HepG2 (cell line): Measurements from ENCODE around the gene TMEM176A. TPM values are rescaled to one million over a fixed set of nuclear protein-coding genes. Genes with fewer than 3 reads are reported as not detected.

Experiments used
- ATAC-seq: fragments of 200-7000 bp; cut with Tn5 transposase; 3 replicates; pipeline ENCODE4 v1.9.1; 2020; ENCODE audit warnings: mild to moderate bottlenecking, moderate library complexity
- BruUV-seq: library from RNA; stranded (reverse); fragments of 400-500 nt; replicated peaks from 2 replicates; lab custom pipeline; 2021; lab: Mats Ljungman, UMichigan
- CTCF ChIA-PET: fragments of 300-600 bp; formaldehyde crosslinking; extraction: SDS; loops from one replicate; lab custom pipeline; 2021; ENCODE audit warnings: low total read pairs, inconsistent platforms, low intra/inter-chr PET ratio; lab: Yijun Ruan, JAX
- POLR2A ChIA-PET: fragments of 350-600 bp; sonication (Branson Sonifier 250); formaldehyde crosslinking; loops from one replicate; lab custom pipeline; 2020; ENCODE audit warnings: antibody characterized with exemption, inconsistent platforms; lab: Yijun Ruan, JAX
- DNase-seq: peaks from one replicate; pipeline ENCODE4 v3.0.0-alpha.2; 2015; ENCODE audit warnings: low spot score
- FAIRE-seq: peaks from 3 replicates; lab custom pipeline; 2011; peaks lifted over from hg19 to GRCh38; lab: Jason Lieb, UNC
- H2AFZ ChIP-seq: one replicate; pipeline ENCODE4 v1.6.1; 2011; ENCODE audit warnings: low read length, inconsistent platforms
- H3K27ac ChIP-seq: fragments of 300-600 bp; 3 replicates; pipeline ENCODE4 v1.8.0; 2011; ENCODE audit warnings: mixed run types, mild to moderate bottlenecking, mixed read lengths, low read length, inconsistent platforms; ENCODE audit not compliant: insufficient read depth; ENCODE audit errors: extremely low read length
- H3K27me3 ChIP-seq, 2 experiments: fragments of 200-600 bp in 1 of 2; 2 replicates in 1 of 2; 3 replicates in 1 of 2; pipeline versions ENCODE4 v1.6.0 to v1.8.0; 2011; ENCODE audit warnings: low read length in 2 of 2, mild to moderate bottlenecking in 2 of 2, moderate library complexity in 2 of 2, inconsistent platforms in 1 of 2; ENCODE audit not compliant: insufficient read depth in 2 of 2, control insufficient read depth in 1 of 2
- H3K36me3 ChIP-seq, 2 experiments: fragments of 200-600 bp in 1 of 2; replicated peaks in 1 of 2; 2 replicates in 1 of 2; 3 replicates in 1 of 2; pipeline versions ENCODE4 v1.5.1 to v1.8.0; 2011; ENCODE audit warnings: low read length in 2 of 2, inconsistent platforms in 1 of 2; ENCODE audit not compliant: insufficient read depth in 2 of 2, control insufficient read depth in 1 of 2
- H3K4me1 ChIP-seq: 2 replicates; pipeline ENCODE4 v1.5.1; 2012; ENCODE audit warnings: low read length, inconsistent platforms; ENCODE audit not compliant: insufficient read depth
- H3K4me2 ChIP-seq: 2 replicates; pipeline ENCODE4 v1.6.0; 2011; ENCODE audit warnings: low read depth, low read length, inconsistent platforms
- H3K4me3 ChIP-seq, 3 experiments: fragments of 200-600 bp in 1 of 3; sonication (generic), shearing (Covaris generic) in 1 of 3; replicated peaks in 1 of 3; 2 replicates each; pipeline ENCODE4 v1.5.1; 2011 to 2016; ENCODE audit warnings: low read length in 3 of 3, inconsistent platforms in 2 of 3, low read depth in 2 of 3, mild to moderate bottlenecking in 2 of 3, control low read depth in 1 of 3, mixed read lengths in 1 of 3; ENCODE audit not compliant: insufficient read depth in 1 of 3
- H3K79me2 ChIP-seq: one replicate; pipeline ENCODE4 v1.6.1; 2011; ENCODE audit warnings: low read length, inconsistent platforms; ENCODE audit not compliant: insufficient read depth
- H3K9ac ChIP-seq: 2 replicates; pipeline ENCODE4 v1.6.0; 2011; ENCODE audit warnings: mild to moderate bottlenecking, low read depth, low read length, inconsistent platforms; ENCODE audit not compliant: insufficient read depth
- H3K9me3 ChIP-seq: 2 replicates; pipeline ENCODE4 v1.5.1; 2012; ENCODE audit warnings: mild to moderate bottlenecking, low read length
- H4K20me1 ChIP-seq: 2 replicates; pipeline ENCODE4 v1.6.0; 2011; ENCODE audit warnings: inconsistent platforms, mild to moderate bottlenecking, low read length, moderate library complexity; ENCODE audit not compliant: insufficient read depth
- ATF1 ChIP-seq: IDR thresholded peaks from 2 replicates; pipeline ENCODE4 v1.6.1; 2016; ENCODE audit warnings: mild to moderate bottlenecking, control low read depth
- BHLHE40 ChIP-seq: IDR thresholded peaks from 2 replicates; pipeline ENCODE4 v1.6.1; 2011; ENCODE audit warnings: low read length, improper control_type of control experiment
- DMTF1 ChIP-seq: sonication (generic); formaldehyde crosslinking; IDR thresholded peaks from 2 replicates; pipeline ENCODE4 v1.4.0; 2020; ENCODE audit warnings: mild to moderate bottlenecking, missing genetic modification reagents
- GFI1 ChIP-seq: sonication (generic); formaldehyde crosslinking; IDR thresholded peaks from 2 replicates; pipeline ENCODE4 v1.5.0; 2020; ENCODE audit warnings: missing genetic modification reagents, mild to moderate bottlenecking, borderline replicate concordance
- HMGA1 ChIP-seq: sonication (generic); formaldehyde crosslinking; conservative IDR thresholded peaks from 2 replicates; pipeline ENCODE4 v1.4.0; 2020; ENCODE audit warnings: missing genetic modification reagents
- KAT8 ChIP-seq: IDR thresholded peaks from 2 replicates; pipeline ENCODE4 v1.6.1; 2016; ENCODE audit warnings: missing genetic modification reagents, missing compliant biosample characterization
- KLF15 ChIP-seq: sonication (generic); formaldehyde crosslinking; IDR thresholded peaks from 2 replicates; pipeline ENCODE4 v1.8.1; 2023; ENCODE audit warnings: borderline replicate concordance, mild to moderate bottlenecking, inconsistent platforms, missing genetic modification reagents, mixed read lengths
- NBN ChIP-seq: fragments of 450-650 bp; conservative IDR thresholded peaks from 2 replicates; pipeline ENCODE4 v1.6.1; 2017
- NR2F2 ChIP-seq: IDR thresholded peaks from 2 replicates; pipeline ENCODE4 v1.6.1; 2012; ENCODE audit warnings: low read depth, inconsistent platforms, borderline replicate concordance
- NRL ChIP-seq: sonication (generic); formaldehyde crosslinking; IDR thresholded peaks from 2 replicates; pipeline ENCODE4 v1.5.0; 2020; ENCODE audit warnings: missing genetic modification reagents, mild to moderate bottlenecking, moderate library complexity, borderline replicate concordance
- RBM39 ChIP-seq: fragments of 200-400 bp; formaldehyde crosslinking; IDR thresholded peaks from one replicate; pipeline ENCODE4 v1.6.1; 2018; ENCODE audit warnings: antibody characterized with exemption, mild to moderate bottlenecking, low read depth, low read length; ENCODE audit not compliant: poor library complexity, severe bottlenecking
- SMAD1 ChIP-seq: sonication (generic); formaldehyde crosslinking; IDR thresholded peaks from 2 replicates; pipeline ENCODE4 v1.4.0; 2020; ENCODE audit warnings: missing genetic modification reagents, low read depth, mild to moderate bottlenecking, borderline replicate concordance
- TFE3 ChIP-seq: IDR thresholded peaks from 2 replicates; pipeline ENCODE4 v1.6.1; 2016
- YEATS4 ChIP-seq: sonication (generic); formaldehyde crosslinking; IDR thresholded peaks from 2 replicates; pipeline ENCODE4 v1.4.0; 2020; ENCODE audit warnings: missing genetic modification reagents, borderline replicate concordance
- ZNF12 ChIP-seq: sonication (generic); formaldehyde crosslinking; IDR thresholded peaks from 2 replicates; pipeline ENCODE4 v1.5.0; 2020; ENCODE audit warnings: missing genetic modification reagents
- ZNF253 ChIP-seq: sonication (generic); formaldehyde crosslinking; IDR thresholded peaks from 2 replicates; pipeline ENCODE4 v1.8.0; 2022; ENCODE audit warnings: mild to moderate bottlenecking, missing genetic modification reagents, borderline replicate concordance
- ZNF33B ChIP-seq: sonication (generic); formaldehyde crosslinking; IDR thresholded peaks from 2 replicates; pipeline ENCODE4 v1.5.1; 2020; ENCODE audit warnings: mild to moderate bottlenecking, missing genetic modification reagents
- ZNF34 ChIP-seq: sonication (generic); formaldehyde crosslinking; IDR thresholded peaks from 2 replicates; pipeline ENCODE4 v1.4.0; 2020; ENCODE audit warnings: mild to moderate bottlenecking, missing genetic modification reagents, borderline replicate concordance
- ZNF614 ChIP-seq: IDR thresholded peaks from 2 replicates; pipeline ENCODE4 v1.6.1; 2018; ENCODE audit warnings: missing biosample characterization, missing genetic modification reagents, inconsistent platforms, borderline replicate concordance
- WGBS: methylation state at CpG from one replicate; pipeline ENCODE4 v1.1.6; 2017; ENCODE audit warnings: low lambda C conversion rate; 5-methylcytosine and 5-hydroxymethylcytosine counted together
- in situ Hi-C: cut with HindIII; loops from 2 replicates; pipeline ENCODE4 v1.10.0; 2017; ENCODE audit warnings: low pct_unique_long_range_greater_than_20kb; ENCODE audit not compliant: extremely low pct_ligation_motif_present
- intact Hi-C: fragments of 100-400 bp; cut with micrococcal nuclease; formaldehyde crosslinking; loops from one replicate; pipeline ENCODE4 v1.10.0; 2022; ENCODE audit not compliant: unreplicated experiment
- polyA plus RNA-seq, 8 experiments: library from polyadenylated mRNA; depleted of rRNA in 3 of 8; stranded (reverse) in 7 of 8; unstranded in 1 of 8; fragments of >200 nt; fragmentation: Illumina TruSeq in 4 of 8; extraction: Trizol in 4 of 8; gene quantifications; 2 replicates each; pipeline versions ENCODE4 v1.2.1 to v1.2.3, GENCODE V29; 2011 to 2016; ENCODE audit warnings: low read depth in 4 of 8, missing spikeins in 1 of 8, mixed read lengths in 1 of 8; ENCODE audit not compliant: insufficient read depth in 1 of 8
- total RNA-seq, 5 experiments: library from RNA; depleted of rRNA; stranded (reverse); fragments of >200 nt; fragmentation: Illumina TruSeq; extraction: Trizol; gene quantifications; 2 replicates each; pipeline ENCODE4 v1.2.3, GENCODE V29; 2016; ENCODE audit warnings: low read depth in 1 of 5
- TF ChIP-seq, protein P1 (sequence below): sonication (generic); formaldehyde crosslinking; IDR thresholded peaks from 2 replicates; pipeline ENCODE4 v1.8.0; 2023; ENCODE audit warnings: mild to moderate bottlenecking, missing genetic modification reagents
- TF ChIP-seq, protein P2 (sequence below): IDR thresholded peaks from 2 replicates; pipeline ENCODE4 v1.6.1; 2016

Gene TMEM176A
- total and polyA plus RNA-seq, 2 of the 13 experiments (the other 11 are each of a cell fraction or from before 2014, with no cell fraction given) = not detected

- no peak for TF ChIP-seq ZNF614 (CRISPR knock-in tag)
- TF ChIP-seq NR2F2 = no peak
- no peak for TF ChIP-seq KAT8 (CRISPR knock-in tag)
- no peak for TF ChIP-seq ATF1
- TF ChIP-seq DMTF1 (CRISPR knock-in tag) = no peak
- no peak for TF ChIP-seq KLF15 (CRISPR knock-in tag)
- no peak for TF ChIP-seq GFI1 (CRISPR knock-in tag)
- TF ChIP-seq SMAD1 = no peak
- TF ChIP-seq NBN = no peak
Measured at GRCh38 chr7:150806454-150806853, 5.9 kb downstream of the TMEM176A start (continued).

- no peaks in the 10 kb centered on the region for H4K20me1 ChIP-seq
- H3K4me1 ChIP-seq = peaks cover 19% of the 10 kb centered on the region
- no peaks in the 10 kb centered on the region for H3K36me3 ChIP-seq
- no peak overlapping the region for H3K4me3 ChIP-seq
- H3K9ac ChIP-seq = no peak overlapping the region
- no peak overlapping the region for H2AFZ ChIP-seq
- H3K4me2 ChIP-seq = no peak overlapping the region
- no TSS peak for BruUV-seq
- ChIA-PET POLR2A (no interaction called here), CTCF (no interaction called here)
- ATAC-seq (no peak), DNase-seq (peak; percentile 11), FAIRE-seq (no peak)
- in situ Hi-C loops (no loop called here), intact Hi-C loops (no loop called here)
- no peak overlapping the region for H3K27ac ChIP-seq
- 51% methylated on average over 2 of the region's 2 CpGs for WGBS
- H3K79me2 ChIP-seq = no peaks in the 10 kb centered on the region
- H3K9me3 ChIP-seq = peaks cover 19% of the 10 kb centered on the region; the same call in 1 of the 2 replicates
- peaks cover 0 to 8% of the 10 kb centered on the region in 2 experiments; a peak in 3 of 5 replicates for H3K27me3 ChIP-seq
- TF ChIP-seq TFE3 (CRISPR knock-in tag) = no peak
- no peak for TF ChIP-seq BHLHE40
- no peak for TF ChIP-seq ZNF33B (CRISPR knock-in tag)
- TF ChIP-seq ZNF12 (CRISPR knock-in tag) = no peak
- no peak for TF ChIP-seq RBM39
- TF ChIP-seq YEATS4 (CRISPR knock-in tag) = no peak
- TF ChIP-seq ZNF34 (CRISPR knock-in tag) = no peak
- TF ChIP-seq ZNF253 = no peak
- TF ChIP-seq, protein P1, sequence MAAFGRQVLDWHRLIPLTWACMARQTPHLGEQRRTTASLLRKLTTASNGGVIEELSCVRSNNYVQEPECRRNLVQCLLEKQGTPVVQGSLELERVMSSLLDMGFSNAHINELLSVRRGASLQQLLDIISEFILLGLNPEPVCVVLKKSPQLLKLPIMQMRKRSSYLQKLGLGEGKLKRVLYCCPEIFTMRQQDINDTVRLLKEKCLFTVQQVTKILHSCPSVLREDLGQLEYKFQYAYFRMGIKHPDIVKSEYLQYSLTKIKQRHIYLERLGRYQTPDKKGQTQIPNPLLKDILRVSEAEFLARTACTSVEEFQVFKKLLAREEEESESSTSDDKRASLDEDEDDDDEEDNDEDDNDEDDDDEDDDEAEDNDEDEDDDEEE (CRISPR knock-in tag) = no peak
- TF ChIP-seq, protein P2, sequence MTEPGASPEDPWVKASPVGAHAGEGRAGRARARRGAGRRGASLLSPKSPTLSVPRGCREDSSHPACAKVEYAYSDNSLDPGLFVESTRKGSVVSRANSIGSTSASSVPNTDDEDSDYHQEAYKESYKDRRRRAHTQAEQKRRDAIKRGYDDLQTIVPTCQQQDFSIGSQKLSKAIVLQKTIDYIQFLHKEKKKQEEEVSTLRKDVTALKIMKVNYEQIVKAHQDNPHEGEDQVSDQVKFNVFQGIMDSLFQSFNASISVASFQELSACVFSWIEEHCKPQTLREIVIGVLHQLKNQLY (CRISPR knock-in tag) = no peak
- no peak for TF ChIP-seq NRL (CRISPR knock-in tag)
- no peak for TF ChIP-seq HMGA1
Measured at GRCh38 chr7:150806863-150807262, 6.3 kb downstream of the TMEM176A start.
